Activated CD4-positive, alpha-beta T cell treated with anti-CD3 and anti-CD28 coated beads, Interleukin-2, amount 10 ng/mL, durations not matched to agents 24 days and 14 days (primary cell): Measurements from ENCODE around the gene AFAP1. TPM values are rescaled to one million over a fixed set of nuclear protein-coding genes. Genes with fewer than 3 reads are reported as not detected.

ENCODE experiments used
- DNase-seq: peaks from one replicate; pipeline ENCODE4 v3.0.0; 2022
- H3K27ac Mint-ChIP-seq: one replicate; pipeline ENCODE4 v1.8.0; 2022; ENCODE audit warnings: mild to moderate bottlenecking, mixed read lengths
- H3K27me3 Mint-ChIP-seq: one replicate; pipeline ENCODE4 v1.8.0; 2022; ENCODE audit warnings: mixed read lengths
- H3K36me3 Mint-ChIP-seq: one replicate; pipeline ENCODE4 v1.8.0; 2022; ENCODE audit warnings: low read depth, mild to moderate bottlenecking, mixed read lengths
- H3K4me1 Mint-ChIP-seq: one replicate; pipeline ENCODE4 v1.8.0; 2021; ENCODE audit warnings: mixed read lengths
- H3K4me3 Mint-ChIP-seq: one replicate; pipeline ENCODE4 v1.8.0; 2022; ENCODE audit warnings: mild to moderate bottlenecking, moderate library complexity, mixed read lengths
- H3K9me3 Mint-ChIP-seq: one replicate; pipeline ENCODE4 v1.8.0; 2021; ENCODE audit warnings: mixed read lengths
- intact Hi-C: fragments of 100-400 bp; cut with micrococcal nuclease; formaldehyde crosslinking; loops from one replicate; pipeline ENCODE4 v1.15.1; 2023
- total RNA-seq: library from RNA; stranded (reverse); gene quantifications from 2 replicates; pipeline ENCODE4 v1.2.3, GENCODE V29; 2022

The AFAP1 gene
- total RNA-seq, 1 donor from 2014 or later = 37.6 TPM

DNA sequence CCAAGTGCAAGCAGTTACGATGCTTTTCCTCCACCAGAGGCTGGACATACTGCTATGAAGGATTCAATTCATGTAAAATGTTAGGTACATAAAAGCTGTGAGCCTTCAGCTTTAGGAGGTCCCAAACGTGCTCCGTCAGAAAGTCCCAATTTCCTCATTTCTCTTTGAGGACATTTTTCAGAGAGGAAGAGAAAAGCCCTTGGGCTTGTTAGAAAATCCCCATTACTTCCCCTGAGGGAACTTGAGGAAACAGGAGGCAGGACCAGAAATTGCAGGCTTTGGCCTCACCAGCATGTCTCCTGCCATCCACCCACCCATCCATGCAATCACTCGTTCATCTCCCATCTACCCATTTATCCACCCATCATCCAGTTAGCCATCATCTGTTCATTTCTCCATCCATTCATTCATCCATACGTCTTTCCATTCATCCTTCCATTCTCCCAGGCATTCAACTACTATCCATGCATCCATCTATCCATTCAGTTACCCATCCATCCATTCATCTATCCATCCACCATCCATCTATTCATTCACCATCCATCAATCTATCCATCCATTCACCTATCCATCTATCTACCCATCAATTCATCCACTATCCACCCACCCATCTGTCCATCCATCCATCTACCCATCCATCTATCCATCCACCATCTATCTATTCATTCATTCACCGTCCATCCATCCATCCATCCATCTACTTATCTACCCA is 223.5 kb downstream of the AFAP1 start:
- no peak overlapping the region for H3K4me3 Mint-ChIP-seq
- DNase-seq = no peak
- peaks cover 6% of the 10 kb centered on the region for H3K27me3 Mint-ChIP-seq
- no peak overlapping the region for H3K27ac Mint-ChIP-seq
- H3K9me3 Mint-ChIP-seq = no peaks in the 10 kb centered on the region
- H3K36me3 Mint-ChIP-seq = no peaks in the 10 kb centered on the region
- no peaks in the 10 kb centered on the region for H3K4me1 Mint-ChIP-seq
- intact Hi-C loops = loop anchor here (5.0 kb wide), 1 partner anchor 524 kb away; the partner anchor contains the start of gene SORCS2

DNA sequence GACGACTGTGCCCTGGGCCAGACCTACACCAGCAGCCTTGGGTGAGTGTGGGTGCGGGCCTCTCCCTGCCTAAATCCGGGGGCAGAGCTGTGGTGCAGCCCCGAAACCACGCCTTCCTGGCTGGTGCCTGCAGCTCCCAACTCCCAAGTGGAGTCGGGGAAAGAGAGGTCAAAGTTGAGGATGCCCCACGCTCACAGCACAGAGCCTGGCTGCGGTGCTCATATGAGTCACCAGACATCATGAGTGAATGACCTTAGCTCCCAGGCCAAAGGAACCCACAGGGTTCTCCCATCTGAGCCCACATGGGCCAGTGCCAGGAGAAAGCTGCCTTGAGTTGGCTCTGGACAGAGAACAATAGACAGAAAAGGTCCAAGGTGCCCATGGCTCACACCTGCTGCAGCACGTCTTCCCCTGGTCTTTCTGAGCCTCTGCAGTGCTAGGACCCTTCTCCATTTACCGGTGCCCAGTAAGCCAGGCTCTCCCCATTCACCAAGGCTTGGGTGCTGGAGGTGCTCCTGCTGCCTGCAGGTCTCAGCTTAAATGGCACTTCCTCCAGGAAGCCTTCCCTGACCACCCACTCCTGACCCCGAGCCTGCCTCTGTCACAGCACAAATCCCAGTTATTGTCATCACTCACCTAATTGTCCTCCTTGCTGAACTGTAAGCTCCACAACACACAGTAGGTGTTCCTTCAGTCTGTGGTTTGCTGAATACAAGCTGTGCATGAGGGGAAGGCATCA is 224.2 kb downstream of the AFAP1 start:
- Mint-ChIP-seq H3K4me3 (no peak overlapping the region), H3K9me3 (no peaks in the 10 kb centered on the region), H3K36me3 (no peaks in the 10 kb centered on the region), H3K27ac (no peak overlapping the region), H3K4me1 (no peaks in the 10 kb centered on the region), H3K27me3 (peaks cover 5% of the 10 kb centered on the region)
- intact Hi-C loops = loop anchor here (5.0 kb wide), 1 partner anchor 523 kb away; the partner anchor contains the start of gene SORCS2
- DNase-seq = no peak

DNA sequence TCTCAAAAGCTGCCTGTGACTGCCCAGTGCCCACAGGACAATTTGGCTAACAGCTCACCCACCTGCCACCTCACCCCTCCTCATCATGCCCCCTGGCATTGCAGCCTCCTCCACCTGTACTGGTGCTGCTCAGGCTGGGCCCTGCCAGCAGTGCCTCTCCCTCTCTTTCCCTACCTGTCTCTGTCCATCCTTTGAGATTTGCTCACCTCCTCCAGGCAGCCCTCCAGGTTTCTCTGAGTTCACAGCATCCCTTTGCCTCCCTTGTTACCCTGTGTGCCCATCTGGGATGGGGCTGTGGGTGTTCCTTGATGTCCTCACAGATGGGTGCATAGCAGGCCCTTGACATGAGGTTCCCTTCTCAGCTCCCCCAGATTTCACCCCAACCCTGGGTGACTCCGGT is 224.9 kb downstream of the AFAP1 start:
- Mint-ChIP-seq H3K36me3 (no peaks in the 10 kb centered on the region), H3K4me1 (no peaks in the 10 kb centered on the region), H3K4me3 (no peak overlapping the region), H3K27me3 (no peaks in the 10 kb centered on the region), H3K27ac (no peak overlapping the region), H3K9me3 (no peaks in the 10 kb centered on the region)
- intact Hi-C loops = loop anchor here (5.0 kb wide), 1 partner anchor 522 kb away; the partner anchor contains the start of gene SORCS2
- DNase-seq = no peak

DNA sequence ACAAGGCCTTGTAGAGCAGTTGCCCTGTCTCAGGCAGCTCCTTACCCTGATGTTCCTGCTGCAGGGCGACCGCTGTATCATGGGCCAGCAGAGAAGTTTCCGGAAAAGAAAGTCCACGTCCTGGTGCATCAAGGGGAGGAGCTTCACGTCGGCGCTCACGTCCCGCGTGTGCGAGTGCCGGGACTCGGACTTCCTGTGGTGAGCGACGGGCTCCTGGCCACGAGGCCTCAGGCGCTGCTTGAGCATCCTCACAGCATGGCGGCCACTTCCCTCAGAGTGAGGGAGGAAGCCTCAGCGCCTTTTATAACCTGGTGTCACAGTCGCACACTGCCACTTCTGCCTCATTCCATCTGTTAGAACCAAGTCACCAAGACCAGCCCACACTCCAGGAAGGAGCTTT is 225.5 kb downstream of the AFAP1 start:
- Mint-ChIP-seq H3K4me3 (no peak overlapping the region), H3K27me3 (no peaks in the 10 kb centered on the region), H3K9me3 (no peaks in the 10 kb centered on the region), H3K4me1 (no peaks in the 10 kb centered on the region), H3K27ac (no peak overlapping the region), H3K36me3 (no peaks in the 10 kb centered on the region)
- DNase-seq = no peak
- intact Hi-C loops = no loop called here

DNA sequence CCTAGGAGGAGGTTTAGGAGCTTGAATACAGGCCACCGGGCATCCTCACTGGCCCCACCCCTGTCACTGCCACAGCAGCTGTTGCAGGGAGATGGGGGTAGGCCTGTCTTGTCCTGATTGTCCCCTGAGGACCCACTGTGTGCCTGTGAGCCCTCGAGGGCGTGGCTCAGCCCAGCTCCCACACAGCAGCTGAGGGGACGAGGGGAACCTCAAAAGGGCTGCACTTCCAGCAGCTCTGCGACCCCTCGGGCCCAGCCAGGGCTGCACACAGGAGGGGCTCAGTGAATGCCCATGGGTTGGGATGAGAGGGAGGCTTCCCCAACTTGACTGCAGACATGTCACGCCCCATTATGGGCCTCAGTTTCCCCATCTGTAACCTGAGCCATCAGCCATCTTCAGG is 225.9 kb downstream of the AFAP1 start:
- Mint-ChIP-seq H3K4me3 (no peak overlapping the region), H3K9me3 (no peaks in the 10 kb centered on the region), H3K27ac (no peak overlapping the region), H3K27me3 (no peaks in the 10 kb centered on the region), H3K4me1 (no peaks in the 10 kb centered on the region), H3K36me3 (no peaks in the 10 kb centered on the region)
- no peak for DNase-seq
- intact Hi-C loops = no loop called here

DNA sequence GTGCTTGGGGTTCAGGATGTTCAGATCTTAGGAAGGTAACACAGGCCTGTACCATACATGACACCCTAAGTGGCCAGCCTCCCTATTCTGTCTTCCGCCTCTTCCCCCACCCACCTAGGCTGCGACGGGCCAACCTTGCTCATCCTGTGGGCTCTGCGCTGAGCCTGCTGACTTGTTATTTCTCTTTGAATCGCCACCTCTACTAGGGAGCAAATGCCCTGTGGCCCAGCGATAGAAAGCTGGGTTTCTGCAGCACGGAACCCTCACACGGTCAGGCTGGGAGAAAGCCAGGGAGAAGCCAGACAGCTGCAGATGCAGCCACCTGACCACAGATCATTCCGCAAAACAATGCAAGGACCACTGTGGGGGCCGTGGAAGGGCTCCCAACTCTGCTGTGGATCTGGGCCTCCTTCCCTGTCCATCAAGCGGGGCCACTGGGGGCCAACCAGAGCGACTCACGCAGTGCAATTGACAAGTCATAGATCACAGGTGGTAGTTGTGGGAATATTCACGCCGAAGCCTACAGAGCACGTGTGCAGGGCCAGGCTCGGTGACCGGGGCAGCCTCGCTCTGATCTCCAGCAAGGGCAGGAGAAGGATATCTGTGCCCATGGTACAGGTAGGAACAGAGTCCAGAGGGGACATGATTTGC is 227.5 kb downstream of the AFAP1 start:
- Mint-ChIP-seq H3K27me3 (no peaks in the 10 kb centered on the region), H3K4me1 (no peaks in the 10 kb centered on the region), H3K27ac (no peak overlapping the region), H3K4me3 (no peak overlapping the region), H3K36me3 (no peaks in the 10 kb centered on the region), H3K9me3 (no peaks in the 10 kb centered on the region)
- intact Hi-C loops = no loop called here
- no peak for DNase-seq

DNA sequence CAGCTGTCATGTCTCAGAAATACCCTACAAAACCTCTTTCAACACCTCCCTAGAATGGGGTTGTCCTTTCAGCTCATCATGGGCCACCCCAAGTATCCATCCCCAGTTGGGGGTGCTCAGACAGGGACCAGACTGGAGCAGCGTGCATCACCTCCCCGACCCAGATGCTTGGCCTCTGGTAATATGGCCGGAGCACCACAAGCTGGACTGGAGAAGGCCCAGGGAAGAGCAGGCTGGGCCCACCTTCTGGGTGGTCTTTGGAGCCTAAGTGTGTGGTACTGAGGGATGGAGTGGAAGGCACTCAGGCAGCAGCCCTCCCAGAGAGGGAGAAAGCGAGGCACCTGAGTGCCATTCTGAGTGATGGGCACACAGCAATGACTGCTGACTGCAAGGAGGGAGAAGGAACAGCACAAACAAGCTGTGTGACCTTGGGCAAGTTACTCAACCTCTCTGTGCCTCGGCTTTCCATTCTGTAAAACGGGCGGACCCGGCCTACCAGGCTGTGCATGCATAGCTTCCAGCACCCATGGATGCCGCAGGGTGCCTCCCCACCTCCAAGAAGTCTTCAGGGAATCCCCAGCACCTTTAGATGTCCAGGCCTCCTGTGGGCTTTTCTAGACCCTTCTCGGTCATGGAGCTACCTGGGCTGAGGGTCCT is 228.2 kb downstream of the AFAP1 start:
- no peak for DNase-seq
- H3K4me3 Mint-ChIP-seq = no peak overlapping the region
- no peak overlapping the region for H3K27ac Mint-ChIP-seq
- H3K9me3 Mint-ChIP-seq = no peaks in the 10 kb centered on the region
- H3K4me1 Mint-ChIP-seq = no peaks in the 10 kb centered on the region
- intact Hi-C loops = no loop called here
- no peaks in the 10 kb centered on the region for H3K36me3 Mint-ChIP-seq
- no peaks in the 10 kb centered on the region for H3K27me3 Mint-ChIP-seq

DNA sequence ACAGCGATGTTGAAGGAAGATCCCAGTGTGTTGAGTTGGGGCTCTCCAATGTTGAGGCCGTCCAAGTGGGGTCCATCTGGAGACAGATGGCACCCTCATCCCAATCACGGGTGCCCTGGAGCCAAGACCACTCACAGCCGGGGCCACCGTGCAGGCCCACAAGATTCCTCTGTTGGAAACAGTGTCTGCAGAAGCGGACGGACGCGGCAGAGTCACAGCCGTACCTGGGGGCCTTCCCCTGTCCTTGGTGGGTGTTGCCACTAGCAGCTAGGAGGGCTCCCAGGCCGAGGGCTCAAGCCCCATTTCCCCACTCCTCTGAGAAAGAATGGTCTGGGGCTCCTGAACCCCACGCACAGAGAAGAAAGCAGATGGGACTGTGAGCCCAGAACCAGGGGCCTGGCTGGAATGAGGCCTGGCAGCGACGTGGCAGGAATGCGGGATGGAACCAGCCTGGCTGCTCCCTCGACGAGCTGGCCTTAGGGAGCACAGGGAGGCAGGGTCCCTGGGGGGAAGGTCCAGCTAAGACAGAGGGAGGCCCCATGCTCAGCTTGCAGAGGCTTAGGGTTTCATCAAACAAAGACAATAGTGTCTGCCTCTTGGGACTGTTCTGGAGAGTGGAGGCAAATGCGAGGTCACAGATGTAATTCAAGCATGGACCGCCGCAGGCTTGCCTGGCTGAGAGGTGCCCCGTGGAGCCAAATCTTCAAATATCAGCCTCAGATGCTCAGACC is 228.9 kb downstream of the AFAP1 start:
- H3K36me3 Mint-ChIP-seq = no peaks in the 10 kb centered on the region
- H3K27ac Mint-ChIP-seq = no peak overlapping the region
- H3K9me3 Mint-ChIP-seq = no peaks in the 10 kb centered on the region
- H3K4me1 Mint-ChIP-seq = no peaks in the 10 kb centered on the region
- H3K4me3 Mint-ChIP-seq = no peak overlapping the region
- DNase-seq = no peak
- intact Hi-C loops = no loop called here
- no peaks in the 10 kb centered on the region for H3K27me3 Mint-ChIP-seq

DNA sequence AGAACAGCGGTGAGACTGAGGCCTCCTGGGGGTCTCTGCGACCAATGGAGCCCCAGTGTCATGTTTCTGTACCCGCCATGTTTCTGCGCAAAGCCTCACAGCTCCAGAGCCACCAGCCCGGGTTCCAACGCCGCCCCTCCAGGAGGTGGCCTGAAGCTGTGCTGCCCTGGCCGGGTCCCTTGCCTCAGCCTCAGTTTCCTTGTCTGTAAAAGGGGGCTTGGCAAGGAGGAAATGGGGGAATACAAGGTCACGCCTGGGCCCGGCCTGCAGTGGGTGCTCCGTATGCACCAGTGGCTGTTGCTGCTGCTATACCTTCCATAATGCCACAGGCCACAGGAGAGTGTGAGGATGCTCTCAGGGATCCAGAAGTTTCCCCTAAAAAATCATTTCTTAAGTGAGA is 229.5 kb downstream of the AFAP1 start:
- Mint-ChIP-seq H3K27me3 (no peaks in the 10 kb centered on the region), H3K9me3 (no peaks in the 10 kb centered on the region), H3K4me1 (no peaks in the 10 kb centered on the region), H3K4me3 (no peak overlapping the region), H3K27ac (no peak overlapping the region), H3K36me3 (no peaks in the 10 kb centered on the region)
- no peak for DNase-seq
- intact Hi-C loops = no loop called here

DNA sequence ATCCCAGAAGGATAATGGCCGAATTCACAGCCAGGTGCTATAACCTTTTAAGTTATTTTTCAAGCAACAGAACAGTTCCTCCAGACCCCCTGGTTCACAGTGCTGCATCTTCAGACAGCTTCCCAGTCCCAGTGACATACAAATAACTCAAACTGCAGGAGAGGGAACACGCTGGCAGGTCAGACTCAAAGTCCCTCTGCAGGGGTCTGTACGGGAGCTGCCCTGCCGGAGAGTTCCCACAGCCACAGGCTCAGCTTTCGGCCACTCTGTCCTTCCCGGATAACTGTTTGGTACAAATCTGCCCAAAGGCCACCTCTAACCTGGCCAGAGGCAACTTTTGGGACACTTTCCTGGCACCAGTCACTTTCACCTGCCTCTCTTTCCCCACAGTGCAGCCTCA is 230.2 kb downstream of the AFAP1 start:
- Mint-ChIP-seq H3K27me3 (no peaks in the 10 kb centered on the region), H3K4me1 (no peaks in the 10 kb centered on the region), H3K36me3 (no peaks in the 10 kb centered on the region), H3K4me3 (no peak overlapping the region), H3K27ac (no peak overlapping the region), H3K9me3 (no peaks in the 10 kb centered on the region)
- DNase-seq = no peak
- intact Hi-C loops = no loop called here

DNA sequence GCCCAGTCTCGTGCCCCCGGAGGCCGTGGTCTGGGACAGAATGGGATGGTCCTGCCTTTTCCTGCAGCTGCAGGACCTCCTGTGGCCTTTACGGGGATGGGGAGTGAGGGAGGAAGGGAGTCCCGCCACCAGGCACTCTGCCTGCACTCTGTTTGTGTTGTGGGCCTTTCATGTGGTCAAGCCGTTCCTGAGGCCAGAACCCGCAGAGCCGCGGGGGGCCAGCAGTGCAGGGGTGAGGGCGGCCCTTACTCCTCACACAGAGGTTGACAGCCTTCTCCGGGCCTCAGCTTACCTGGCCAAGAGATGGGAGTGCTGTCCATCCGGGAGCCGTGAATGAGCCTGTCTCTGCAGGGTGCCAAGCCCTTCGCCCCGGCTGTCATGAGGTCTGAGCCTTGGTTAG is 230.7 kb downstream of the AFAP1 start:
- Mint-ChIP-seq H3K4me1 (no peaks in the 10 kb centered on the region), H3K27me3 (no peaks in the 10 kb centered on the region), H3K4me3 (no peak overlapping the region), H3K27ac (no peak overlapping the region), H3K9me3 (no peaks in the 10 kb centered on the region), H3K36me3 (no peaks in the 10 kb centered on the region)
- intact Hi-C loops = no loop called here
- DNase-seq = no peak
